HL-60 (cell line): ENCODE measurements around the gene ANAPC4.

ENCODE experiments used
- CTCF ChIP-seq: IDR thresholded peaks from one replicate; pipeline ENCODE4 v1.5.1; 2011; ENCODE audit warnings: low read length, control low read depth, inconsistent platforms; ENCODE audit not compliant: insufficient read depth
- GABPA ChIP-seq: IDR thresholded peaks from 2 replicates; pipeline ENCODE4 v1.6.1; 2012; ENCODE audit warnings: low read depth
- POLR2AphosphoS5 ChIP-seq: IDR thresholded peaks from 2 replicates; pipeline ENCODE4 v1.6.1; 2012; ENCODE audit warnings: low read depth
- REST ChIP-seq: IDR thresholded peaks from 2 replicates; pipeline ENCODE4 v1.6.1; 2012; ENCODE audit warnings: low read depth; ENCODE audit not compliant: insufficient replicate concordance
- SPI1 ChIP-seq: IDR thresholded peaks from 2 replicates; pipeline ENCODE4 v1.6.1; 2012; ENCODE audit warnings: low read depth, mild to moderate bottlenecking, borderline replicate concordance

GRCh38 chr4:25427871-25428270 is 50.8 kb downstream of the ANAPC4 start:
- TF ChIP-seq REST (no peak), POLR2AphosphoS5 (no peak), GABPA (no peak), CTCF (no peak), SPI1 (no peak)
